Right lobe of liver (tissue), 4 donors: Measurements from ENCODE around the gene RRAGD.

Experiments used
- POLR2A ChIP-seq: fragments of 450-650 bp; IDR thresholded peaks from one replicate; pipeline ENCODE4 v1.6.1; 2017; ENCODE audit warnings: antibody characterized with exemption, mild to moderate bottlenecking
- TF ChIP-seq, protein P1 (sequence below), 4 donors: fragments of 200-600 bp in 3 of 4; fragments of 450-650 bp in 1 of 4; IDR thresholded peaks; one replicate each; pipeline versions ENCODE4 v1.5.1 to v1.8.0; 2016 to 2022; ENCODE audit warnings: antibody characterized with exemption in 4 of 4, mild to moderate bottlenecking in 2 of 4
- donor health status: DM: no; HTN: no; CAD: no.
- donor health status: DM: no; HTN: no; CAD: no.
- donor health status: DM: no; HTN: yes; CAD: no.

DNA sequence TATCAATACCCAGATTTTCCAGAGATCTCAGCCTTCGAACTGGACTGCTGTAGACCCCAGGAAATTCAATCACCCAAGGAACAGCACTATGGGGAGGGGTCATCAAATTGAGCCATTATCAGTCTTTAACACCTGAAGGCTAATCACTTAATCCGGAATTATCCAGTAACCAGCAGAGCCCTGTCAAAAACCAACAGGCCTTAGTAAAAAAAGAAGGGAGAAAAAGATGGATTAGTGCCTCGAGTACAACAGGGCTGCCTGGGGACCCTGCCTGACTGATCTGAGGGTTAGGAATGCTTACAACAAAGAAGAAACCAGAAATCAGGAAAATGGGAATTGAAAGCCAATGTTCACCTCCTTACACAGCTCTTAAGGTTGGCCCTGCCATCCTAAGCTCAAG, 7.6 kb downstream of the RRAGD start:
- TF ChIP-seq, protein P1, sequence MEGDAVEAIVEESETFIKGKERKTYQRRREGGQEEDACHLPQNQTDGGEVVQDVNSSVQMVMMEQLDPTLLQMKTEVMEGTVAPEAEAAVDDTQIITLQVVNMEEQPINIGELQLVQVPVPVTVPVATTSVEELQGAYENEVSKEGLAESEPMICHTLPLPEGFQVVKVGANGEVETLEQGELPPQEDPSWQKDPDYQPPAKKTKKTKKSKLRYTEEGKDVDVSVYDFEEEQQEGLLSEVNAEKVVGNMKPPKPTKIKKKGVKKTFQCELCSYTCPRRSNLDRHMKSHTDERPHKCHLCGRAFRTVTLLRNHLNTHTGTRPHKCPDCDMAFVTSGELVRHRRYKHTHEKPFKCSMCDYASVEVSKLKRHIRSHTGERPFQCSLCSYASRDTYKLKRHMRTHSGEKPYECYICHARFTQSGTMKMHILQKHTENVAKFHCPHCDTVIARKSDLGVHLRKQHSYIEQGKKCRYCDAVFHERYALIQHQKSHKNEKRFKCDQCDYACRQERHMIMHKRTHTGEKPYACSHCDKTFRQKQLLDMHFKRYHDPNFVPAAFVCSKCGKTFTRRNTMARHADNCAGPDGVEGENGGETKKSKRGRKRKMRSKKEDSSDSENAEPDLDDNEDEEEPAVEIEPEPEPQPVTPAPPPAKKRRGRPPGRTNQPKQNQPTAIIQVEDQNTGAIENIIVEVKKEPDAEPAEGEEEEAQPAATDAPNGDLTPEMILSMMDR (IDR thresholded peaks at IDR 0.05): no peak
- TF ChIP-seq POLR2A: no peak
